Stimulated activated CD4-positive, alpha-beta T cell treated with anti-CD3 and anti-CD28 coated beads, Interleukin-4, amount 100 ng/mL, for 1 hour (primary cell): Measurements from ENCODE around the gene GET4.
"Not testable (repeated sequence)": the region's sequence is repeated elsewhere in the genome, so short reads cannot be mapped to it uniquely, and the experiment has no call there.

ENCODE experiments used
- DNase-seq: peaks from one replicate; pipeline ENCODE4 v3.0.0-alpha.2; 2020

Gene GET4

DNA sequence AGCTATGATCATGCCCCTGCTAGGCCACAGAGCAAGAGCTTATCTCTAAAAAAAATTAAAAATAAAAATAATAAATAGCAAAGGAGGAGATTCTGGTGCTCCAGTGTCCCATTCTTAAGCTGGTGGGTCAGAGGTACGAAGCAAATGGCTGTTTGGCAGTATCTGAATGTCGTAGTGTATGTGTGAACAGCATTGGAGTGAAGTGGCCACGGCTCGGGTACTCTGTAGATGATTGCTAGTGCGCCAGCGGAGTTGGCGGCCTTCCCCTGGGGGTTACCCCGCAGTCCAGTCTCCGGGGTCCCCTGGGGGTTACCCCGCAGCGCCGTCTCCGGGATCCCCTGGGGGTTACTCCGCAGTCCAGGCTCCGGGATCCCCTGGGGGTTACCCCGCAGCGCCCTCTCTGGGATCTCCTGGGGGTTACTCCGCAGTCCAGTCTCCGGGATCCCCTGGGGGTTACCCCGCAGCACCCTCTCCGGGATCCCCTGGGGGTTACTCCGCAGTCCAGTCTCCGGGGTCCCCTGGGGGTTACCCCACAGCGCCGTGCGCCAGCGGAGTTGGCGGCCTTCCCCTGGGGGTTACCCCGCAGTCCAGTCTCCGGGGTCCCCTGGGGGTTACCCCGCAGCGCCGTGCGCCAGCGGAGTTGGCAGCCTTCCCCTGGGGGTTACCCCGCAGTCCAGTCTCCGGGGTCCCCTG lies 29.2 kb upstream of the GET4 start:
- DNase-seq, result not testable (repeated sequence)

DNA sequence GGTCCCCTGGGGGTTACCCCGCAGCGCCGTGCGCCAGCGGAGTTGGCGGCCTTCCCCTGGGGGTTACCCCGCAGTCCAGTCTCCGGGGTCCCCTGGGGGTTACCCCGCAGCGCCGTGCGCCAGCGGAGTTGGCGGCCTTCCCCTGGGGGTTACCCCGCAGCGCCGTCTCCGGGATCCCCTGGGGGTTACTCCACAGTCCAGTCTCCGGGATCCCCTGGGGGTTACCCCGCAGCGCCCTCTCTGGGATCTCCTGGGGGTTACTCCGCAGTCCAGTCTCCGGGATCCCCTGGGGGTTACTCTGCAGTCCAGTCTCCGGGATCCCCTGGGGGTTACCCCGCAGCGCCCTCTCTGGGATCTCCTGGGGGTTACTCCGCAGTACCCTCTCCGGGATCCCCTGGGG lies 28.6 kb upstream of the GET4 start:
- not testable (repeated sequence) for DNase-seq

DNA sequence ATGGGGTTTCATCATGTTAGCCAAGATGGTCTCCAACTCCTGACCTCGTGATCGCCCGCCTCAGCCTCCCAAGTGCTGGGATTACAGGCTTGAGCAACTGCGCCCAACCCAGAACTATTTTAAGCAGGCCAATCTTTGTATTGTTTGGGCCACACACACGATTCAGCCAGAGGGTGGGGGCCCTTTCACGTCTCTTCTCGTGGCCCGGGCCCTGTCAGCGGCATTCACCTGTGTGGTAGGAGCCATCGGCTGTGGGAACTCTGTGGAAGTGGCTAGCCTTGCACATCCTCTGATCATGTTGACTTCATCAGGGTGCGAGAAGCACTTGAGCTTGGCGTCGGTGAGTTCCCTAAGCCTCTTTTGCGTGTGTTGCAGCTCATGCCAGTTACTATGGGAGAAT lies 27.2 kb upstream of the GET4 start:
- no peak for DNase-seq

DNA sequence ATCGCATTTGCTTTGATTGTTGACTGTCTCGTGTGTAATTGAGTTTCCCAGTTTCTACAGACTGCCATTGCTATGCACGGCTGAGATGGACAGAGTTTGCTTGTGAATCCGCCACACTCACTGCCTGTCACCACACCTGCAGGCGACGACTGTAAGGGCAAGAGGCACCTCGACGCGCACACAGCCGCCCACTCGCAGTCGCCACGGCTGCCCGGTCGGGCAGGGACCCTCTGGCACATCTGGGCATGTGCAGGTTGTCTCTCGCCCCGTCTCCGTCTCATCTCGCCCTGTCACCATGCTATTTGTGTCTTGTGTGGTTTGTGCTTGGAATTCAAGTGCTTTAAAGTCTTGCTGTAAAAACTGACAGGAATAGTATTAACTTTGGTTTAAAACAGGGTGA lies 26.6 kb upstream of the GET4 start:
- DNase-seq, result no peak

DNA sequence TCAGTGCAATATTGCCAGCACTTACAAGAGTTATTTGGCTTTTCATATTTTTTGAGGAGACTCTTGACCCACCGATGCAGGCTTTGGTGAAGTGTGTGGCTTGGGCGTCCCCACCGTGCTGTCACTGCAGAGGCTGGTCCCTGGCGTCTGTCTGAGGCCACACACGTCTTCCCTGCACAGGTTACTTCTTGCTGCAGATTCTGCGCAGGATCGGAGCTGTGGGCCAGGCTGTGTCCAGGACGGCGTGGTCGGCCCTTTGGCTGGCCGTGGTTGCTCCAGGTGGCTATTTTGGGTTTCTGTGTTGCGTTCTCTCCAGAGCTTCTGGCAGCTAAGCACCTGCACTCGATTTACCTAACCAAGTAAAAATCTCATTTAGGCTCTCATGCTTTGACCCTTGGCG lies 25.1 kb upstream of the GET4 start:
- no peak for DNase-seq

DNA sequence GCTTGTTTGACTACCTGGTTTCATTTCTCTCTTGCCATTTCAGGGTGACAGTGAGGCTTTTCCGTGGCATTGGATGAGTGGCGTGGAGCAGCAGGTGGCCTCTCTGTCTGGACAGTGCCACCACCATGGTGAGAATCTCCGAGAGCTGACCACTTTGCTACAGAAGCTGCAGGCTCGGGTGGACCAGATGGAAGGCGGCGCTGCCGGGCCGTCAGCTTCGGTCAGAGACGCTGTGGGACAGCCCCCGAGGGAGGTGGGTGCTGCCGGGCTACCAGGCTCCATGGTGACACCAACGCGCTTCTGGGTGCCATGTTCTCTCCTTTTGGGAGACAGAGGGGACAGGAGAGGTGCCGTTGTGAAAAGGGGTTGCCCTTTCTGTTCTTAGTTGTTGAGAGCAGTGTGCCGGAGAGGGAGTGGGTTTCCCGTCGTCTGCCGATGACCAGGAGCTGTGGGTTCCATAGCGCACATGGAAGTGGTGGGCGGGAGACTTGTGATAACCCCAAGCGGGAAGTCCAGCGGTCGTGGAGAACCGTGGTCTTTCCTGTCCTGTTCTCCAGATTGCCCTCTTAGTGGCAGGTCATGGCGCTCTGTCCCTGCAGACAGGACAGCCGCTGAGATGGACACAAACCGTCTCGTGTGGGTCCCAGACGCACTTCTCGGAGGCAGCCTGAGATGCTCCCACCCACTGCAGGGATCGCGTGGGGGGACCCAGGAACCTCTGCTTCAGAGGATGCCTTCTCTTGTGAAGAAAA lies 22.8 kb upstream of the GET4 start:
- no peak for DNase-seq

DNA sequence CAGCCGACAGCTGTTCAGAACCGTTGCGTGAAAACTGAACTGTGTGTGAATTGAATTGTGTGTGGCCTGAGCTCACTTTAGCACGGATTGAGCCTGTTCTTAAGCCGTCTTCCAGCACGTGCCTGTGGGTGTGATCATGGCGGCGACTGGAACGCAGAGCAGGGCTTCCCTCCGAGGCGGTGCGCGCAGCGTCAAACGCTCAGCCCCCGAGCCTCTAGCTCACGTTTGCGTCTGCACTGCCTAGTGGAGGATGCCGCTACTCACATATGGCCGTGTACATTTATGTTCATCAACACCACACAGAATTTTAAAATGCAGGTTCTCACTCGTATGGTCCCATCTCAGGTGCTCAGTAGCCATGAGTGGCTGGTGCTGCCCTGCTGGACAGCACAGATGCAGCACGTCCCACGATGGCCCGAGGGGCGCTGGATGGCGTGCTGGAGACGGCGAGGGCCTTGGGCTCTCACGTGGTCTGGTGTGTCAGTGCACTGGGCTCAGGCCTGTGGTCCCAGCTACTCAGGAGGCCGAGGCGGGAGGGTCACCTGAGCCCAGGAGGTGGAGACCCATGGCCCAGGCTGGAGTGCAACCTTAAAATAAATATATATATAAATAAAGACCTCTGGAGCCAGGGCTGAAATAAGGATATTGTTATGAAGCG lies 22.1 kb upstream of the GET4 start:
- no peak for DNase-seq

DNA sequence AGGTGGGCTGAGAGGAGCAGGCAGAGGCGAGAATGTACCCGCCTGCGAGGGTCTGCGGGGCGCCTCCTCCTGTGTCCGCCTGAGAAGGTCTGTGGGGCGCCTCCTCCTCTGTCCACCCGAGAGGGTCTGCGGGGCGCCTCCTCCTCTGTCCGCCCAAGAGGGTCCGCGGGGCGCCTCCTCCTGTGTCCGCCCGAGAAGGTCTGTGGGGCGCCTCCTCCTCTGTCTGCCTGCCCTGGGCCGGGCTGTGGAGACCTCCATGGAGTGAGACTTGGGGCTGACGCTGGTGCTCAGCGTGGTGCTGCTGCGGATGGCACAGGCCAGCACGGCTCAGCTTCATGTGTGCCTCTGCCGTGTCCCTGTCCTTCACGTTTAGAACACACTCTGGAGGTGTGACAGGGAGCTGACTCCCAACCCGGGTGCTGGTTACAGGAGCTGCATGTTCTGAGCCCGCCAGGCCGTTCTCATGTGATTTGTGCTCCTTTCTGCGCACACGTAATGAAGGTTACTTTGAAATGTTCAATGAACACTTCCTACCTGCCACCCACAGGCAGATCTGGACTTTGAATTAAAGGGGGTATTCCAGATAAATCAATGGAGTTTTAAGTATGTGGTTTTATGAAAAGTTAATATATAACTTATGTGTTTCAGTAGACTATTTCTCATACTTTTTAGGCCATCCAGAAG lies 20.5 kb upstream of the GET4 start:
- DNase-seq, result no peak

DNA sequence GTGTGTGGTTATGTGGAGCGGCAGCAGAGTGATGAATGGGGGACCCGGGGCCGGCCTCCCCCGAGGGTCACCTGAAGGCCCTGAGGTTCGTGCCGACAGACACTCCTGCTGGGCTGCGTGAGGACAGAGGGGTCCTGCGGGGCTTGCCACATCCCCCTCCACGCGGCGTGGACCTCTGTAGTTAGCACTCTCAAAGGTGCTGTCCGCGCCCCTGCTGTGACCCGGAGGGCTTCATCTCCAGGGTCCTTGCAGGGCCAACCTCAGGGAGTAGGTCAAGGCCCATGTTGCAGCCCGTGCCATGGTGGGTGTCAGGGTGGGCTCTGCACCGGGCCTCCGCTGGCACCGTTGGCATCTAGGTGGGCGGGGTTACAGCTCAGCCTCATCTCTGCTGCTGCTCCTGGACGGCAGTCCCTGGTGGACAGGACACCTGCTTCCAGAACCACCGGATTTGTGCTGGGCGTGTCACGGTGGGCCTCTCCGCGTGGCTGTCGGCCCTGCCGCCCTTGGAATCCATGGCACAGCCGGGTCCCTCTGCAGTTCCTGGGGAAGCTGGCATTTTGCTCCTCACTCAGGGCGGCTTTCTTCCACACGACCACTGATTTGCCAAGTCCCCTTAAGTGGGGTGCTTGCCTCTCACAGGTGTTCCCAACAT lies 19.8 kb upstream of the GET4 start:
- DNase-seq, result no peak

DNA sequence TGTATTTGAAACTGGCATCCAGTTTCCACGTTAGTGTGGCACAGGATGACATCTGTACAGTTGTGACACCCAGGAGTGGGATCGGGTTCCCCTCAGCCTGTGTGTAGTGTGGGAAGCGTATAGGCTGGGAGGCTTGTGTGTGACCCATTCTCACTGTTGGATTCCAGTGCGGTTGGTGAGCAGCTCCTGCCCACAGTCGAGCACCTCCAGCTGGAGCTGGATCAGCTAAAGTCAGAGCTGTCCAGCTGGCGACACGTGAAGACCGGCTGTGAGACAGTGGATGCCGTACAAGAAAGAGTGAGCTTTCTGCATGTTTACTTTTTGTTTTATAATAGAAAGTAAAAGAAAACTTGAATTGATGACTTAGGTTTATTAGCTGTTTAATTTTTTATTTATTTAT lies 18.7 kb upstream of the GET4 start:
- no peak for DNase-seq

DNA sequence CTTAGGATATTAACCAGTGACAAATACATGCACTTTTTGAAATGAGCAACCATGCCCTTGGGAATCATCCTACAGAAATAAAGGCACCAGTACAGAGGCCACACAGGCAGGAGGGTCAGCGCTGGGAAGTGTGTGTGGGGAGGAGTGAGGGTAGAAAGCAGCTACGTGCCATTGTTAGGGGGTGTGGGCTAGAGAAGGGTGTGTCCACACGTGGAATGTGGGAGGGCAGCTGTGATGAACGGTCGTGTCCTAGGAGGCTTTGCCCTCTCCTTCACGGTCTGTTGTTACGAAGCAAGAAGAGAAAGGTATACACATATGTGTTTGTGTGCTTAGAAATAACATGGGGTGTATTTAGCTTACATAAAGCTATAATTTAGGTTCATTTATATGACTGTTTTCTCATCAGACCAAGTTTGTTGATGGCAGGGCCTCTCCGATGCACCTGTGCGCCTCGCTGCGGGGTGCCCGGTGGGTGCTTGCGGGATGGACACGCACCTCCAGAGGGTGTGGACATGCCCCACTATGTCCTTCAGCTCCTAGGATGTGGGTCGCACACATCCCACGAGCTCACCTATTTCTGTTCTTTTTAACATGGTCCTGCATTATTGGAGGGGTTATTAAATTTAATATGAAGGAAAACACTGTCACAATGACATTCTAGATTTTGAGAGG lies 16.9 kb upstream of the GET4 start:
- no peak for DNase-seq

DNA sequence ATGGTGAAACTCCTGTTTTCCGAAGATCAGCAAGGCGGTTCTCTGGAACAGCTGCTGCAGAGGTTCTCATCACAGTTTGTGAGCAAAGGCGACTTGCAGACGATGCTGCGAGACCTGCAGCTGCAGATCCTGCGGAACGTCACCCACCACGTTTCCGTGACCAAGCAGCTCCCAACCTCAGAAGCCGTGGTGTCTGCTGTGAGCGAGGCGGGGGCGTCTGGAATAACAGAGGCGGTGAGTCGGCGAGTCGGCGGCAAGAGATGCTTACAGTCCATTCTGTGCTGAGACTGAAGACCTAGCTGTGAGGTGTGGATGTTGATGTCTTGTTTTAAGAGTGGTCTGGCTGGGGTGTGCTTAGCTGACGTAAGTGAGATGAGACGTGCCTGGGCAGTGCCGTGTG lies 16.2 kb upstream of the GET4 start:
- DNase-seq, result no peak

DNA sequence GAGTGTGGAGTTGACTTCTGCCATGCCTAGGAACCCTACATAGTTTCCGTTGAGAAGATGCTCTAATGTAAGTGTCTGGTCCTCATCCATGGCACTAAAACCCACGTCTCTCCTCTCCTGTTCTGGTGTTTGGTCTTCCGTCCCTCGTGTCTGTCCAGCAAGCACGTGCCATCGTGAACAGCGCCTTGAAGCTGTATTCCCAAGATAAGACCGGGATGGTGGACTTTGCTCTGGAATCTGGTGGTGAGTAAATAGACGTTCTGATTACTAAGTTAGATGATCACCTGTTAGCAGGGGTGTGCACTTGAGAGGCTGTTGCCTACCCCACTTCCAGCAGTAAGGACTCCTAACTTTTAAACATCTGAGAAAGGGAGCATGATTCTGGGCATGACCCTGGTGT lies 15.1 kb upstream of the GET4 start:
- DNase-seq, result no peak

DNA sequence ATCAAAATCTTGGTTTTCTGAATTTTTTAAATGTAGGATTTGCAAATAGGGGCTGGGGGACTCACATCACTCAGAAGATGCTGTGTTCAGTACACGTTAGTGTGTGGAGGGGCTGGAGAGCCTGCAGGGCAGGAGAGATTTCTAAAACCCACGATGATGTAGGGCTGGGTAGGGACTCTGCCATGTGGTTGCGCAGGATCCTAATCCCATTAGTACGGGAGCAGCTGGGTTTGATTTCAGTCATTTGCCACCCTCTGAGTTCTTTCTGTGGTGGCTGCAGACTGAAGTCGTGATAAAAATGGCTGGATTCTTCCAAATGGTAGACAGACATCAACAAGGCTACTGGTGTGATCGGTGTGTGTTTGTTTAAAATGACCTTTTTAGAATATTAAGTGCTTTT lies 14.2 kb upstream of the GET4 start:
- no peak for DNase-seq

DNA sequence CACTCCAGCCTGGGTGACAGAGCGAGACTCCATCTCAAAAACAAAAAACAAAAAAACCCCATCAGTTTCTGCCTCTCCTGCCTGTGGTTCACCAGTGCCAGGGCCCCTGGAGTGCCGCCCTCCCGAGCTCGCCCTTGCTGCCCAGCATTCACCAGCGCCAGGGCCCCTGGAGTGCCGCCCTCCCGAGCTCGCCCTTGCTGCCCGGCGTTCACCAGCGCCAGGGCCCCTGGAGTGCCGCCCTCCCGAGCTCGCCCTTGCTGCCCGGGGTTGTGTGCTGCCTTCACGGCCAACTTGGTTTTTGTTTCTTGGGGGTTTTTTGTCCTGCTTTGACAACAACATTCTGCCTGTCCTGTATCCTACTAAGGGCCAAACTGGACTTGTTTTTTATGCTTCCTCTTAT lies 13.2 kb upstream of the GET4 start:
- no peak for DNase-seq

DNA sequence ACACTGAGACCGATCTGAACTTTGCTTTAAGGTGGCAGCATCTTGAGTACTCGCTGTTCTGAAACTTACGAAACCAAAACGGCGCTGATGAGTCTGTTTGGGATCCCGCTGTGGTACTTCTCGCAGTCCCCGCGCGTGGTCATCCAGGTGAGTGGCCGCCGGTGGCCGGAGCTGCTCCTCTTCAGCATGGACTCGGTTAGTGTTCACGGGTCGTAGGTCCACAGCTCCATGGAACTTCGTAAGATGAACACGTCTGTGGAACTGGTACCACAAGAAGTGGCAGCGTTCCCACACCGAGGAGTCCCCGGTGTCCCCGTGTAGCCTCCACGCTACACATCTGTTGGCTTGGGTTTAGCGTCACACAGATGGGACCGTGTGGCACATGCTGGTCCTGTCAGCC lies 10.4 kb upstream of the GET4 start:
- DNase-seq, result no peak

DNA sequence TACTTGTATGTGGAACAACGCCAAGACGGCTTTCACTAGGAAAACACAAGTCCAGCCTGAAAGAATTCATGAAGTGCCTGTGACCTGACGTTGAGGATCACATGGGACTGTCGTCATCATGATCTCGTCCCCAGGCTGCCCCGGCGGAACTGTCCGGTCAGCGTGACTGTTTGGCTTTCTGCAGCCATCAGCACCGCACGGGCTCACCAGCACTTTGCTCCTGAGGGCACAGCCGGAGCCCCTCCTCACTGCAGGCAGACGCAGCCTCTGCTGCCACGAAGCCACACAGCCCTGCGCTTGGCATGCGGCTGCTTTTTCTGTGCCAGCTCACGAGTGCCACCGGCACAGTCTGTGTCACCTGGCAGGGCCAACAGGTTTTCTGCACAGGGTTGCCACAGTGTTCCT lies 9.4 kb upstream of the GET4 start:
- DNase-seq, result no peak

DNA sequence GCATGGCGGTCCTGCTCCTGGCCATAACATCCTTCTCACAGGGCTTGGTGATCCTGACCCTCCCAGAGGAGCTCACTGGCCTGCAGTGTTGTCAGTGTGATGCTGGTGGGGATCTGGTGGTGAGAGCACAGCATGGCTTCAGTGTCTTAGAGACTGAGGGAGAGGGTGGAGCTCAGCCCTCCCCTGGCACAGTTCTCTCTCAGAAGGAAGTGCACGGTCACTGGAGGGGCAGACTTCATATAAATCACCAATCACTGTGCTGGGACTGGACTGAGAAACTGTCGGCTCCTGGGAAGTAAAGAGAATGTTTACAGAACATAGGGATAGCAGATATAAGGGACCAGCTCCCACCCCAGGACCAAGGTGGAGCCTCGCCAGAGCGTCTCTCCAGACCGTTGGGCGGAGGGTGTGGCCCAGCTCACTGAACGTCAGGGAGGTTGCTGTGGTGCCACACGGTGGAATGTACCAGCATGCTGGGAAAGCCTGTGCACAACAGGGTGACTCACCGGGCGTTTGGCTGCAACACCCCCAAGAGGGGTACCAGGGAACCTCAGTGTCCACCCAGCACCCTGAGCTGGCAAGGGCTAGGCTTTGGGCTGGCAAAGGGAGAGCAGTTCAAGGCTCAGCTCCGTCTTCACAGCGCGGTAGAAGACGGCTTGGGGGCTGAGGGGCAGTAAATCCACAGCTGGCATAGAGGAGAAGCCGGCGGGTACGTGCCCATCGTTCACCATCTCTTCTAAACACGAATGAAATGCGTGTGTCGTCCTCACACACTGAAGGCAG lies 8.8 kb upstream of the GET4 start:
- DNase-seq, result no peak

DNA sequence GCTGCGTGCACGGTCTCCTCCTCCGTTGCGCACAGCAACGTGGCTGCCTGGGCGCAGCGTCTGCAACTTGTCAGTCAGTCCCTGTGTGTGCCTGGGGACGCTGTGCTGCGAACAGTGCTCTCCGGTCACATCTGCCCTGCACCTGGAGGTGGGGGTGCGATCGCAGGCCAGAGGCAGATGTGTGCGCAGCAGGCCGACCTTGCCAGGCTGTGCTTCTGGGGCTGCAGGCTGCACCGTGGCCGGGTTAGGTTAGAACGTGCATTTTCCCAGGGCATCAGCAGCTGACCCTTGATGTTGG lies 8.2 kb upstream of the GET4 start:
- no peak for DNase-seq

DNA sequence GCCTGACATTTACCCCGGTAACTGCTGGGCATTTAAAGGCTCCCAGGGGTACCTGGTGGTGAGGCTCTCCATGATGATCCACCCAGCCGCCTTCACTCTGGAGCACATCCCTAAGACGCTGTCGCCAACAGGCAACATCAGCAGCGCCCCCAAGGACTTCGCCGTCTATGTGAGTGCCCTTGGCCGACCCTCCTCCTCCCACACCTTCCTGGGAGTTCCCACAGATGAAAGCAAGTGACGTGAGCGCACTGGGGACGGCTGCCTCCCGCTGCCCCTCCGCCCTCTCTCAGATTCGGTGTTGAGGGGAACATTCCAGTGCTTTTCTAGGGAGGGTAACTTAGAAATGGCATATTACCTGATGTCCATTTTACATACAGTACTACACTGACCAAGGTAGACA lies 7.0 kb upstream of the GET4 start:
- DNase-seq, result no peak

DNA sequence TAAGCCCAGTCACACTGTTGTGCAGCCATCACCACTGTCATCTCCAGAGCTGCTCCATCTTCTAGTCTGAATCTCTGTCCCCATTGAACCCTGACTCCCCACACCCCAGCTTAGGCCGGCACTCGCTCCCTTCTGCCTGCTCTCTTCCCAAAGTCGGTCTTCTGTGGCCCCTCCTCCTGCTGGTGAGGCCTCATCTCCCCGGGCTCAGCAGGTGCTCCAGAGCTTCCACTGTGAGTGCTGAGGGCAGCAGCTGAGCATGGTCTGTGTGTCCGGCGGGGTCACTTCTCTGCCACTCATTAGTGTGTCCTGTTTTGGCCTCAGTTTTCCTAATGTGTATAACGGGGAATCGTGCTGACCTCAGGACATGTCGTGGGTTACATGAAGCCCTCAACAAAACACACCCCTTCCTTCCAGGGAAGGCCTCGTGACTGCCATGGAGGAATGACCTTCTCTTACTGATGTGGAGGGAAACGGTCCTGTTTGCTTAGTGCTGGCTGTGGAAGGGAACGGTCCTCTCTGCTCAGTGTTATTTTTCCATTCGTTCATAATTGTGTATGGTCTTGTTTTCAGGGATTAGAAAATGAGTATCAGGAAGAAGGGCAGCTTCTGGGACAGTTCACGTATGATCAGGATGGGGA lies 4.3 kb upstream of the GET4 start:
- DNase-seq, result no peak

DNA sequence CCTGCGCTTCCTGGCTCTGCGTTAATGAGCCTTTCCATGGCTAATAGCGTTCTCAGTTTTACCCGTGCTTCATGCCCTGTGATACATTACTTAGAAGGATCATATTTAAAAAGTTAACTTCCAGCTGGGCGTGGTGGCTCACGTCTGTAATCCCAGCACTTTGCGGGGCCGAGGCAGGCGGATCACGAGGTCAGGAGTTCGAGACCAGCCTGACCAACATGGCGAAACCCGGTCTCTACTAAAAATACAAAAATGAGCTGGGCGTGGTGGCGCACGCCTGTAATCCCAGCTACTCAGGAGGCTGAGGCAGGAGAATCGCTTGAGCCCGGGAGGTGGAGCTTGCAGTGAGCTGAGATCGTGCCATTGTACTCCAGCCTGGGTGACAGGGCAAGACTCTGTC lies 3.7 kb upstream of the GET4 start:
- DNase-seq, result not testable (repeated sequence)
